ENCODE measurements around the gene COMMD1. TPM values are rescaled to one million over a fixed set of nuclear protein-coding genes. Genes with fewer than 3 reads are reported as not detected.

COMMD1 gene
- total RNA-seq, 1 experiment from 2014 or later: 48.9 TPM

Other genes starting within 250 kb of the COMMD1 start
- gene FAM161A, start 51.6 kb upstream of the COMMD1 start, total RNA-seq (2014; rRNA removed; shearing (Covaris generic)): 14.3 and 19.0 TPM in 2 replicates
- gene CCT4, start 17.0 kb upstream of the COMMD1 start, total RNA-seq (2014; rRNA removed; shearing (Covaris generic)): 406 and 424 TPM in 2 replicates

Data from SJCRH30 (cell line).